Measurements from ENCODE around the gene GINS1.
"Not testable (repeated sequence)": the region's sequence is repeated elsewhere in the genome, so short reads cannot be mapped to it uniquely, and the experiment has no call there.

GINS1 gene

GRCh38 chr20:25457886-25458680, 50.6 kb downstream of the GINS1 start:
- DNase-seq: no peak

- DNase-seq: no peak
Measured at GRCh38 chr20:25459111-25459830, 51.8 kb downstream of the GINS1 start.

- no peak for DNase-seq
Measured at GRCh38 chr20:25459916-25460535, 52.6 kb downstream of the GINS1 start.

- DNase-seq: no peak
Measured at GRCh38 chr20:25460566-25461280, 53.2 kb downstream of the GINS1 start.

- DNase-seq: no peak
Measured at GRCh38 chr20:25461281-25461650, 53.8 kb downstream of the GINS1 start.

- DNase-seq: no peak
Measured at GRCh38 chr20:25461786-25462545, 54.5 kb downstream of the GINS1 start.

GRCh38 chr20:25464501-25465242, 57.2 kb downstream of the GINS1 start:
- DNase-seq: no peak

- DNase-seq: no peak
Measured at GRCh38 chr20:25465243-25466135, 58.0 kb downstream of the GINS1 start.

GRCh38 chr20:25466846-25467245, 59.4 kb downstream of the GINS1 start:
- no peak for DNase-seq

GRCh38 chr20:25467441-25467840, 60.0 kb downstream of the GINS1 start:
- no peak for DNase-seq

- DNase-seq: no peak
Measured at GRCh38 chr20:25468126-25469075, 60.9 kb downstream of the GINS1 start.

GRCh38 chr20:25469558-25469957, 62.1 kb downstream of the GINS1 start:
- no peak for DNase-seq

GRCh38 chr20:25470045-25470444, 62.6 kb downstream of the GINS1 start:
- DNase-seq: no peak

GRCh38 chr20:25471020-25471419, 63.5 kb downstream of the GINS1 start:
- no peak for DNase-seq

GRCh38 chr20:25473297-25473696, 65.8 kb downstream of the GINS1 start:
- DNase-seq: not testable (repeated sequence)

GRCh38 chr20:25476106-25477013, 68.9 kb downstream of the GINS1 start:
- DNase-seq: no peak

GRCh38 chr20:25477014-25477882, 69.8 kb downstream of the GINS1 start:
- no peak for DNase-seq
